Lung (tissue), 12 donors: ENCODE measurements around the gene AUTS2. TPM values are rescaled to one million over a fixed set of nuclear protein-coding genes. Genes with fewer than 3 reads are reported as not detected.

Experiments
- ATAC-seq: fragments of 200-7000 bp; cut with Tn5 transposase; one replicate; pipeline ENCODE4 v1.9.1; 2020; ENCODE audit warnings: moderate number of reproducible peaks; ENCODE audit not compliant: insufficient read depth, low FRiP score
- DNase-seq, 3 donors: peaks; one replicate each; pipeline ENCODE4 v3.0.0-alpha.2; 2013 to 2017
- H3K27ac ChIP-seq, 2 donors: one replicate each; pipeline ENCODE4 v1.5.1; 2013; ENCODE audit warnings: mild to moderate bottlenecking in 2 of 2, moderate library complexity in 2 of 2, control low read depth in 1 of 2, inconsistent platforms in 1 of 2, low read depth in 1 of 2, low read length in 1 of 2
- H3K27me3 ChIP-seq, 3 donors: one replicate each; pipeline ENCODE4 v1.5.1; 2013; ENCODE audit warnings: low read length in 2 of 3; ENCODE audit not compliant: control insufficient read depth in 3 of 3, insufficient read depth in 3 of 3
- H3K36me3 ChIP-seq, 4 donors: one replicate each; pipeline ENCODE4 v1.5.1; 2013; ENCODE audit warnings: low read length in 4 of 4, mild to moderate bottlenecking in 1 of 4, moderate library complexity in 1 of 4; ENCODE audit not compliant: control insufficient read depth in 4 of 4, insufficient read depth in 4 of 4
- H3K4me1 ChIP-seq, 5 donors: one replicate each; pipeline ENCODE4 v1.5.1; 2013; ENCODE audit warnings: low read length in 5 of 5, mild to moderate bottlenecking in 2 of 5, moderate library complexity in 1 of 5; ENCODE audit not compliant: control insufficient read depth in 5 of 5, insufficient read depth in 5 of 5
- H3K4me3 ChIP-seq: one replicate; pipeline ENCODE4 v1.5.1; 2013; ENCODE audit warnings: mild to moderate bottlenecking, control low read depth, moderate library complexity
- H3K9ac ChIP-seq, 2 donors: one replicate each; pipeline ENCODE4 v1.5.1; 2013; ENCODE audit warnings: low read length in 2 of 2, control low read depth in 1 of 2; ENCODE audit not compliant: insufficient read depth in 1 of 2
- H3K9me3 ChIP-seq, 4 donors: one replicate each; pipeline ENCODE4 v1.5.1; 2013; ENCODE audit warnings: low read length in 3 of 4, mild to moderate bottlenecking in 1 of 4, moderate library complexity in 1 of 4; ENCODE audit not compliant: control insufficient read depth in 4 of 4, insufficient read depth in 3 of 4
- CTCF ChIP-seq: IDR thresholded peaks from 2 replicates; pipeline ENCODE4 v1.5.1; 2012; ENCODE audit warnings: mild to moderate bottlenecking; ENCODE audit errors: control extremely low read depth, extremely low read depth
- WGBS, 2 donors: extraction: QIAGEN DNeasy Blood & Tissue Kit; methylation state at CpG; one replicate each; pipeline ENCODE4 v1.1.7; 2013; 5-methylcytosine and 5-hydroxymethylcytosine counted together
- polyA plus RNA-seq, 2 donors: library from polyadenylated mRNA; stranded (reverse); fragments of 200-250 nt; gene quantifications; one replicate each; pipeline ENCODE4 v1.2.1, GENCODE V29; 2013
- total RNA-seq, 2 donors: library from RNA; depleted of rRNA in 1 of 2; stranded (reverse); fragments of >200 nt in 1 of 2; gene quantifications; one replicate each; pipeline ENCODE4 v1.2.1, GENCODE V29; 2014 to 2021
- donor health status: control.
- donor health status: control.
- donor health status: Bipolar disorder and iron deficiency.
- donor health status: healthy.
- donor health status: DM: yes; HTN: yes; CAD: no.

The AUTS2 gene
- total and polyA plus RNA-seq, 4 donors = 11.8 to 115 (median 40.6) TPM

GRCh38 chr7:69963393-69963792 is 365.1 kb downstream of the AUTS2 start:
- Histone ChIP-seq H3K27me3 (no peaks in the 10 kb centered on the region), H3K9ac (peak overlapping the region in 1 of 2 donors; percentile 56), H3K27ac (no peak overlapping the region), H3K4me3 (no peak overlapping the region), H3K36me3 (no peaks in the 10 kb centered on the region), H3K9me3 (no peaks in the 10 kb centered on the region), H3K4me1 (peaks cover 3 to 45% (median 32%) of the 10 kb centered on the region in 5 donors)
- WGBS, 2 donors = 54 to 65% methylated on average over 2 of the region's 2 CpGs
- ATAC-seq (no peak), DNase-seq (peak in 1 of 3 donors; percentile 17)
- no peak for TF ChIP-seq CTCF

DNA sequence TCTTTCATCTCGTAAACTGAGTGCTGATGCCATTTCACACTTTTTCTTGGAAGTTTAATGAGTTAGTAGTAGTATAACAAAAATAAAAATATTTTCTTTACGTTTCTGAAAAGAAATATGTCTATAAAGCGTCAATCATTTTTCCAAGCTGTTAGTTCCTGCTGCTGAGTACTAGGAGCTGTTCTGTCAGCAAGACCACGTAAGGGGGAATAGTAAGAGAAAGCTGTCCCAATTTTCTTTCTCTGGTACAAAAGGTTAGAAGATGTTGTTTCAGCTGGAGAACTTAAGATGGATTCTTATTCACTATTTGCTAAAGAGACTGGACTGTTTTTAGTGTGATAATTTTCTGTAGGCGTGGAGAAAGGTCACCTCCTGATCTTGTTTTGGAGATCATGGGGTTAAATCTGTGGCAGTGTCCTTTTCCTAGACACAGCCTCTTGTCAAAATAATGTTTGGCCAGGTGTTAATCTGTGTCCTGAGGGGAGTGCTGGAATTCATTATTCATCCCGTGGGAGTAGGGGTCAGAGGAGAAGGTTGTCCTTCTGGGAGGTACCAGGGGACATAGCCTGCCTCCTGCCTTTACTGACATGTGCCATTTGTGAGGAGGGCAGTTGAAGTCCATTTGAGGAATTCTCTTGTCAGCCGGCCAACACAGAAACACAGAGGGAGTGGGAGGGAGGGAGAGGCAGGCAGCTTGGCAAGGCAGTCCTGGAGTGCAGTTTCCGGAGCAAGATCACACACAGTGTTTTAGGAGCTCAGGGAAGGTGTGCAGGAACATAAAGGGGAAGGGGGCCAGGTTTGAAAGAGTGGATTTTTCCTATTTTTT is 368.7 kb downstream of the AUTS2 start:
- DNase-seq (peak; percentile 76 to 85 (median 84)), ATAC-seq (no peak)
- no peak for TF ChIP-seq CTCF
- Histone ChIP-seq H3K4me3 (no peak overlapping the region), H3K27me3 (no peaks in the 10 kb centered on the region), H3K9ac (peak overlapping the region in 1 of 2 donors; percentile 73), H3K27ac (peak overlapping the region in 1 of 2 donors; percentile 57), H3K36me3 (no peaks in the 10 kb centered on the region), H3K9me3 (no peaks in the 10 kb centered on the region), H3K4me1 (peaks cover 3 to 44% (median 26%) of the 10 kb centered on the region in 5 donors)
- WGBS, 2 donors = 65 to 77% methylated on average over 8 of the region's 8 CpGs

GRCh38 chr7:69967689-69968450 is 369.6 kb downstream of the AUTS2 start:
- peaks cover 3 to 35% (median 18%) of the 10 kb centered on the region in 5 donors for H3K4me1 ChIP-seq
- WGBS, 2 donors = 11 to 15% methylated on average over 3 of the region's 3 CpGs
- H3K27ac ChIP-seq = peak overlapping the region in 1 of 2 donors; percentile 57
- no peak overlapping the region for H3K4me3 ChIP-seq
- H3K36me3 ChIP-seq = no peaks in the 10 kb centered on the region
- no peak for TF ChIP-seq CTCF
- DNase-seq (peak; percentile 44 to 85 (median 81)), ATAC-seq (no peak)
- no peaks in the 10 kb centered on the region for H3K27me3 ChIP-seq
- H3K9ac ChIP-seq = peak overlapping the region in 1 of 2 donors; percentile 73
- no peaks in the 10 kb centered on the region for H3K9me3 ChIP-seq
